H1 (cell line): ENCODE measurements around the gene FAM171A1. TPM values are rescaled to one million over a fixed set of nuclear protein-coding genes. Genes with fewer than 3 reads are reported as not detected.

Experiments
- CTCF ChIA-PET: fragments of 300-600 bp; sonication (Branson Sonifier 250); formaldehyde crosslinking; loops from one replicate; lab custom pipeline; 2021; ENCODE audit not compliant: partially characterized antibody; lab: Charles Lee
- POLR2A ChIA-PET: fragments of 300-600 bp; sonication (Branson Sonifier 250); formaldehyde crosslinking; loops from one replicate; lab custom pipeline; 2021; ENCODE audit warnings: inconsistent platforms; ENCODE audit not compliant: partially characterized antibody; lab: Charles Lee
- DNase-seq, 2 experiments: peaks; one replicate each; pipeline versions ENCODE4 v3.0.0 to v3.0.0-alpha.2; 2010 to 2022; ENCODE audit warnings: low spot score in 2 of 2, low read depth in 1 of 2, mixed read lengths in 1 of 2
- FAIRE-seq: peaks from 2 replicates; lab custom pipeline; 2011; peaks lifted over from hg19 to GRCh38; lab: Jason Lieb, UNC
- H2AFZ ChIP-seq: 2 replicates; pipeline ENCODE4 v1.8.1; 2012; ENCODE audit warnings: low read length, inconsistent platforms
- H2AK5ac ChIP-seq: 2 replicates; pipeline ENCODE4 v1.6.1; 2013; ENCODE audit warnings: low read depth, low read length
- H2BK120ac ChIP-seq: replicated peaks from 2 replicates; pipeline ENCODE3; 2013; ENCODE audit warnings: low read depth, low read length, inconsistent platforms
- H2BK12ac ChIP-seq: 2 replicates; pipeline ENCODE4 v1.6.1; 2013; ENCODE audit warnings: low read depth, low read length
- H2BK15ac ChIP-seq: 2 replicates; pipeline ENCODE4 v1.6.1; 2013; ENCODE audit warnings: low read length
- H2BK20ac ChIP-seq: 2 replicates; pipeline ENCODE4 v1.6.1; 2013; ENCODE audit warnings: low read length
- H2BK5ac ChIP-seq: 2 replicates; pipeline ENCODE4 v1.6.1; 2013; ENCODE audit warnings: low read depth, low read length
- H3K14ac ChIP-seq: 2 replicates; pipeline ENCODE4 v1.6.1; 2013; ENCODE audit warnings: inconsistent platforms; ENCODE audit not compliant: insufficient read length
- H3K18ac ChIP-seq: 2 replicates; pipeline ENCODE4 v1.6.1; 2013; ENCODE audit warnings: low read length; ENCODE audit errors: extremely low read depth
- H3K23ac ChIP-seq: 2 replicates; pipeline ENCODE4 v1.6.1; 2013; ENCODE audit warnings: inconsistent platforms; ENCODE audit not compliant: insufficient read length
- H3K23me2 ChIP-seq: 2 replicates; pipeline ENCODE4 v1.6.1; 2013; ENCODE audit warnings: low read depth, low read length
- H3K27ac ChIP-seq: 2 replicates; pipeline ENCODE4 v1.6.1; 2011; ENCODE audit warnings: low read depth, low read length, inconsistent platforms
- H3K27me3 ChIP-seq, 4 experiments: replicated peaks in 1 of 4; 1 replicate in 1 of 4; 2 replicates in 3 of 4; pipeline versions ENCODE4 v1.6.1 to v1.8.1; 2011 to 2013; ENCODE audit warnings: low read length in 3 of 4, mild to moderate bottlenecking in 3 of 4, inconsistent platforms in 2 of 4, mixed read lengths in 2 of 4, moderate library complexity in 1 of 4; ENCODE audit not compliant: control insufficient read depth in 3 of 4, insufficient read depth in 3 of 4; ENCODE audit errors: extremely low read depth in 1 of 4
- H3K36me3 ChIP-seq, 4 experiments: 2 replicates each; pipeline versions ENCODE4 v1.6.1 to v1.8.1; 2011 to 2013; ENCODE audit warnings: mild to moderate bottlenecking in 4 of 4, low read length in 3 of 4, moderate library complexity in 2 of 4, control low read depth in 1 of 4, inconsistent platforms in 1 of 4; ENCODE audit not compliant: insufficient read depth in 4 of 4, control insufficient read depth in 2 of 4
- H3K4ac ChIP-seq: replicated peaks from 2 replicates; pipeline ENCODE3; 2013; ENCODE audit warnings: low read length, low read depth, mixed read lengths, inconsistent platforms; ENCODE audit not compliant: insufficient read length
- H3K4me1 ChIP-seq, 4 experiments: replicated peaks in 1 of 4; 1 replicate in 1 of 4; 2 replicates in 3 of 4; pipeline versions ENCODE4 v1.6.1 to v1.8.1; 2011 to 2013; ENCODE audit warnings: low read length in 3 of 4, inconsistent platforms in 2 of 4, mixed read lengths in 1 of 4; ENCODE audit not compliant: insufficient read depth in 4 of 4, control insufficient read depth in 3 of 4
- H3K4me2 ChIP-seq, 2 experiments: 2 replicates each; pipeline versions ENCODE4 v1.6.1 to v1.8.1; 2011 to 2013; ENCODE audit warnings: low read depth in 2 of 2, low read length in 2 of 2, control low read depth in 1 of 2, inconsistent platforms in 1 of 2, mild to moderate bottlenecking in 1 of 2; ENCODE audit not compliant: insufficient read depth in 1 of 2
- H3K4me3 ChIP-seq, 4 experiments: fragments of 200-600, 300-600 bp in 1 of 4; sonication (generic), shearing (Covaris generic), sonication (Bioruptor Twin) in 1 of 4; 2 replicates each; pipeline versions ENCODE4 v1.5.1 to v1.8.1; 2011 to 2016; ENCODE audit warnings: low read length in 4 of 4, low read depth in 3 of 4, control low read depth in 2 of 4, inconsistent platforms in 2 of 4, mild to moderate bottlenecking in 2 of 4, mixed read lengths in 1 of 4, moderate library complexity in 1 of 4; ENCODE audit not compliant: insufficient read depth in 2 of 4; ENCODE audit errors: extremely low read depth in 1 of 4
- H3K56ac ChIP-seq: replicated peaks from 2 replicates; pipeline ENCODE3; 2013; ENCODE audit warnings: low read depth, mild to moderate bottlenecking, mixed read lengths, low read length, inconsistent platforms; ENCODE audit not compliant: insufficient read length
- H3K79me1 ChIP-seq: 2 replicates; pipeline ENCODE4 v1.6.1; 2013; ENCODE audit warnings: low read depth, low read length, control low read depth
- H3K79me2 ChIP-seq, 2 experiments: 2 replicates each; pipeline versions ENCODE4 v1.6.1 to v1.8.1; 2012 to 2013; ENCODE audit warnings: low read length in 2 of 2, mild to moderate bottlenecking in 2 of 2, inconsistent platforms in 1 of 2; ENCODE audit not compliant: insufficient read depth in 2 of 2, control insufficient read depth in 1 of 2
- H3K9ac ChIP-seq, 4 experiments: replicated peaks in 1 of 4; 1 replicate in 1 of 4; 2 replicates in 3 of 4; pipeline versions ENCODE4 v1.6.1 to v1.8.1; 2011 to 2013; ENCODE audit warnings: low read depth in 3 of 4, low read length in 3 of 4, control low read depth in 2 of 4, mild to moderate bottlenecking in 2 of 4, moderate library complexity in 2 of 4, inconsistent platforms in 1 of 4; ENCODE audit errors: extremely low read depth in 1 of 4
- H3K9me3 ChIP-seq, 2 experiments: 2 replicates each; pipeline versions ENCODE4 v1.6.1 to v1.8.1; 2012 to 2013; ENCODE audit warnings: mild to moderate bottlenecking in 2 of 2, moderate library complexity in 2 of 2, control low read depth in 1 of 2, inconsistent platforms in 1 of 2, low read depth in 1 of 2, low read length in 1 of 2, mixed read lengths in 1 of 2; ENCODE audit not compliant: insufficient read depth in 2 of 2
- H4K20me1 ChIP-seq, 2 experiments: replicated peaks in 1 of 2; 2 replicates each; pipeline versions ENCODE3 to v1.8.1; 2011 to 2013; ENCODE audit warnings: inconsistent platforms in 2 of 2, low read length in 2 of 2, mild to moderate bottlenecking in 1 of 2; ENCODE audit not compliant: insufficient read depth in 2 of 2, control insufficient read depth in 1 of 2
- H4K5ac ChIP-seq: 2 replicates; pipeline ENCODE4 v1.6.1; 2013; ENCODE audit warnings: low read length, low read depth, mixed read lengths, inconsistent platforms; ENCODE audit not compliant: insufficient read length
- H4K8ac ChIP-seq: 2 replicates; pipeline ENCODE4 v1.8.0; 2013; ENCODE audit warnings: mild to moderate bottlenecking, moderate library complexity, low read length, inconsistent platforms; ENCODE audit not compliant: insufficient read depth; ENCODE audit errors: extremely low read depth
- H4K91ac ChIP-seq: replicated peaks from 2 replicates; pipeline ENCODE3; 2013; ENCODE audit warnings: low read length, mixed read lengths, inconsistent platforms; ENCODE audit not compliant: insufficient read length
- ATF2 ChIP-seq: IDR thresholded peaks from 2 replicates; pipeline ENCODE4 v1.6.1; 2012; ENCODE audit warnings: low read length, inconsistent platforms
- ATF3 ChIP-seq: IDR thresholded peaks from 2 replicates; pipeline ENCODE4 v1.6.1; 2011; ENCODE audit warnings: low read depth, mild to moderate bottlenecking, low read length; ENCODE audit not compliant: insufficient read depth
- EGR1 ChIP-seq: IDR thresholded peaks from 2 replicates; pipeline ENCODE4 v1.6.1; 2011; ENCODE audit warnings: low read depth, low read length, borderline replicate concordance
- HDAC2 ChIP-seq, 2 experiments: fragments of 300-600 bp in 1 of 2; sonication (generic) in 1 of 2; IDR thresholded peaks; 2 replicates each; pipeline ENCODE4 v1.6.1; 2011 to 2012; ENCODE audit warnings: low read depth in 2 of 2, low read length in 2 of 2, mild to moderate bottlenecking in 2 of 2, moderate library complexity in 2 of 2, borderline replicate concordance in 1 of 2, inconsistent platforms in 1 of 2
- SAP30 ChIP-seq: fragments of 300-600 bp; sonication (generic); IDR thresholded peaks from 2 replicates; pipeline ENCODE4 v1.7.1; 2012; ENCODE audit warnings: low read length, moderate library complexity, mild to moderate bottlenecking, inconsistent platforms; ENCODE audit not compliant: insufficient read depth, insufficient replicate concordance
- SIN3A ChIP-seq, 2 experiments: IDR thresholded peaks in 1 of 2; conservative IDR thresholded peaks in 1 of 2; 2 replicates each; pipeline ENCODE4 v1.6.1; 2011 to 2012; ENCODE audit warnings: low read length in 2 of 2, improper control_type of control experiment in 1 of 2, low read depth in 1 of 2, mild to moderate bottlenecking in 1 of 2
- SP4 ChIP-seq: IDR thresholded peaks from 2 replicates; pipeline ENCODE4 v1.6.1; 2012; ENCODE audit warnings: low read length, inconsistent platforms
- TAF1 ChIP-seq: IDR thresholded peaks from 2 replicates; pipeline ENCODE4 v1.6.1; 2011; ENCODE audit warnings: mild to moderate bottlenecking, low read depth, low read length
- TBP ChIP-seq: IDR thresholded peaks from 2 replicates; pipeline ENCODE4 v1.6.1; 2011; ENCODE audit warnings: low read depth, low read length, improper control_type of control experiment
- TCF12 ChIP-seq: IDR thresholded peaks from 2 replicates; pipeline ENCODE4 v1.6.1; 2011; ENCODE audit warnings: low read depth, mild to moderate bottlenecking, low read length
- WGBS, 2 experiments: shearing (Covaris generic) in 1 of 2; methylation state at CpG; one replicate each; pipeline versions ENCODE4 v1.1.6 to v1.1.7; 2013 to 2015; ENCODE audit warnings: low lambda C conversion rate in 2 of 2, mixed read lengths in 2 of 2, inconsistent platforms in 1 of 2, low coverage in 1 of 2, missing lambda C conversion rate in 1 of 2; ENCODE audit not compliant: insufficient replicate concordance in 2 of 2, insufficient coverage in 1 of 2, insufficient read length in 1 of 2; ENCODE audit errors: extremely low coverage in 1 of 2, missing lambda C conversion rate in 1 of 2; 5-methylcytosine and 5-hydroxymethylcytosine counted together
- polyA plus RNA-seq, 7 experiments: library from polyadenylated mRNA; depleted of rRNA in 3 of 7; stranded (reverse) in 5 of 7; unstranded in 2 of 7; fragments of >200 nt in 5 of 7; fragments of 200-250 nt in 2 of 7; gene quantifications; 1 replicate in 5 of 7; 2 replicates in 1 of 7; 4 replicates in 1 of 7; pipeline versions ENCODE4 v1.2.1 to v1.2.3, GENCODE V29; 2011 to 2013; ENCODE audit warnings: missing spikeins in 2 of 7, mixed read lengths in 2 of 7
- total RNA-seq: library from RNA; stranded (reverse); fragmentation: NEBNext Ultra II Directional; extraction: Animal tissue kit (Norgen Biotek cat#: 25700); gene quantifications from 2 replicates; pipeline ENCODE4 v1.2.1, GENCODE V29; 2021

The FAM171A1 gene
- total and polyA plus RNA-seq, 2 of the 8 experiments (the other 6 are each of a cell fraction or from before 2014, with no cell fraction given): 26.6 to 42.1 TPM

GRCh38 chr10:15352836-15353235 lies 18.3 kb downstream of the FAM171A1 start:
- Histone ChIP-seq H2BK20ac (no peak overlapping the region), H2BK5ac (no peak overlapping the region), H4K8ac (no peak overlapping the region), H3K4ac (no peak overlapping the region), H2AFZ (no peak overlapping the region), H3K56ac (no peak overlapping the region), H2BK15ac (no peak overlapping the region), H3K23ac (no peak overlapping the region), H3K79me2 (peaks cover 0 to 29% of the 10 kb centered on the region in 2 experiments; a peak in 3 of 4 replicates), H3K4me2 (no peak overlapping the region), H3K27me3 (no peaks in the 10 kb centered on the region), H2BK12ac (no peak overlapping the region), H3K4me1 (peaks cover 0 to 6% (median 4%) of the 10 kb centered on the region in 4 experiments; a peak in 6 of 7 replicates), H2BK120ac (no peak overlapping the region), H3K27ac (no peak overlapping the region), H3K9ac (no peak overlapping the region), H3K9me3 (no peaks in the 10 kb centered on the region), H4K91ac (no peak overlapping the region), H3K14ac (no peak overlapping the region), H3K4me3 (no peak overlapping the region), H3K79me1 (peaks cover 2% of the 10 kb centered on the region; the same call in 1 of the 2 replicates), H4K5ac (no peak overlapping the region), H3K18ac (no peak overlapping the region), H4K20me1 (peaks cover 3 to 5% of the 10 kb centered on the region in 2 experiments), H3K23me2 (peaks cover 4% of the 10 kb centered on the region; the same call in 1 of the 2 replicates), H3K36me3 (no peaks in the 10 kb centered on the region), H2AK5ac (no peak overlapping the region)
- WGBS, 2 experiments: 93% methylated on average over 7 of the region's 7 CpGs; no CpG with 5 or more reads in 1 of the 2 experiments
- POLR2A ChIA-PET: no interaction called here
- FAIRE-seq (no peak), DNase-seq (no peak)
- CTCF ChIA-PET: no interaction called here
- no peak for TF ChIP-seq ATF2
- TF ChIP-seq HDAC2 (IDR thresholded peaks at IDR 0.05; ENCODE audit: borderline replicate concordance in 1 of 2, low read depth in 2 of 2, low read length in 2 of 2): no peak
- TF ChIP-seq SAP30: no peak
- TF ChIP-seq EGR1: no peak
- no peak for TF ChIP-seq TBP
- TF ChIP-seq TAF1: no peak
- no peak for TF ChIP-seq ATF3
- no peak for TF ChIP-seq TCF12
- TF ChIP-seq SIN3A (conservative IDR thresholded peaks at IDR 0.05 in 1 of 2, IDR thresholded peaks at IDR 0.05 in 1 of 2; ENCODE audit: low read depth in 1 of 2, low read length in 2 of 2): no peak
- TF ChIP-seq SP4: no peak
